Neural crest cell (in vitro differentiated cells): ENCODE measurements around the gene CNTN4. TPM values are rescaled to one million over a fixed set of nuclear protein-coding genes. Genes with fewer than 3 reads are reported as not detected.

Experiments
- DNase-seq: peaks from one replicate; pipeline ENCODE4 v3.0.0; 2021; ENCODE audit warnings: low read depth, mixed read lengths, low spot score
- H3K27ac Mint-ChIP-seq: one replicate; pipeline ENCODE4 v1.8.0; 2021; ENCODE audit warnings: mild to moderate bottlenecking, mixed read lengths; ENCODE audit not compliant: unreplicated experiment
- H3K27me3 Mint-ChIP-seq: 2 replicates; pipeline ENCODE4 v1.8.0; 2021; ENCODE audit warnings: low read depth, mild to moderate bottlenecking, mixed read lengths
- H3K36me3 Mint-ChIP-seq: 2 replicates; pipeline ENCODE4 v1.8.0; 2021; ENCODE audit warnings: low read depth, mild to moderate bottlenecking, mixed read lengths
- H3K4me1 Mint-ChIP-seq: 2 replicates; pipeline ENCODE4 v1.8.0; 2021; ENCODE audit warnings: mixed read lengths
- H3K4me3 Mint-ChIP-seq: one replicate; pipeline ENCODE4 v1.8.0; 2021; ENCODE audit warnings: mild to moderate bottlenecking, mixed read lengths
- H3K9me3 Mint-ChIP-seq: 2 replicates; pipeline ENCODE4 v1.8.0; 2021; ENCODE audit warnings: mixed read lengths
- CTCF ChIP-seq: fragments of 200-600 bp; sonication (generic); conservative IDR thresholded peaks from 2 replicates; pipeline ENCODE4 v1.5.0; 2021; ENCODE audit warnings: antibody characterized with exemption, mild to moderate bottlenecking
- total RNA-seq: library from RNA; stranded (reverse); gene quantifications from 2 replicates; pipeline ENCODE4 v1.2.1, GENCODE V29; 2021

Gene CNTN4
- total RNA-seq, 1 donor from 2014 or later, result 2.9 TPM

- no peak overlapping the region for H3K4me3 Mint-ChIP-seq
- no peaks in the 10 kb centered on the region for H3K36me3 Mint-ChIP-seq
- DNase-seq, result no peak
- no peak overlapping the region for H3K27ac Mint-ChIP-seq
- H3K27me3 Mint-ChIP-seq, result peaks cover 3% of the 10 kb centered on the region
- TF ChIP-seq CTCF, result no peak
- no peaks in the 10 kb centered on the region for H3K9me3 Mint-ChIP-seq
- H3K4me1 Mint-ChIP-seq, result no peaks in the 10 kb centered on the region
These were observed 107.0 kb downstream of the CNTN4 start for GRCh38 chr3:2205692-2206091.

GRCh38 chr3:2206536-2206935 is 107.9 kb downstream of the CNTN4 start:
- no peaks in the 10 kb centered on the region for H3K9me3 Mint-ChIP-seq
- H3K36me3 Mint-ChIP-seq, result no peaks in the 10 kb centered on the region
- no peaks in the 10 kb centered on the region for H3K27me3 Mint-ChIP-seq
- TF ChIP-seq CTCF, result no peak
- H3K27ac Mint-ChIP-seq, result no peak overlapping the region
- H3K4me1 Mint-ChIP-seq, result no peaks in the 10 kb centered on the region
- DNase-seq, result no peak
- no peak overlapping the region for H3K4me3 Mint-ChIP-seq

- no peaks in the 10 kb centered on the region for H3K27me3 Mint-ChIP-seq
- no peak for TF ChIP-seq CTCF
- no peak overlapping the region for H3K27ac Mint-ChIP-seq
- H3K4me3 Mint-ChIP-seq, result no peak overlapping the region
- H3K36me3 Mint-ChIP-seq, result no peaks in the 10 kb centered on the region
- no peak for DNase-seq
- no peaks in the 10 kb centered on the region for H3K9me3 Mint-ChIP-seq
- H3K4me1 Mint-ChIP-seq, result no peaks in the 10 kb centered on the region
These were observed 112.9 kb downstream of the CNTN4 start for GRCh38 chr3:2211568-2211967.

GRCh38 chr3:2212206-2212605 is 113.5 kb downstream of the CNTN4 start:
- H3K4me3 Mint-ChIP-seq, result no peak overlapping the region
- H3K9me3 Mint-ChIP-seq, result no peaks in the 10 kb centered on the region
- H3K4me1 Mint-ChIP-seq, result no peaks in the 10 kb centered on the region
- no peak overlapping the region for H3K27ac Mint-ChIP-seq
- H3K27me3 Mint-ChIP-seq, result no peaks in the 10 kb centered on the region
- no peak for TF ChIP-seq CTCF
- DNase-seq, result no peak
- no peaks in the 10 kb centered on the region for H3K36me3 Mint-ChIP-seq

- no peak overlapping the region for H3K27ac Mint-ChIP-seq
- H3K4me3 Mint-ChIP-seq, result no peak overlapping the region
- no peak for DNase-seq
- H3K9me3 Mint-ChIP-seq, result no peaks in the 10 kb centered on the region
- no peaks in the 10 kb centered on the region for H3K36me3 Mint-ChIP-seq
- no peaks in the 10 kb centered on the region for H3K27me3 Mint-ChIP-seq
- TF ChIP-seq CTCF, result no peak
- no peaks in the 10 kb centered on the region for H3K4me1 Mint-ChIP-seq
These were observed 119.7 kb downstream of the CNTN4 start for GRCh38 chr3:2218375-2218774.

GRCh38 chr3:2218816-2219215 is 120.2 kb downstream of the CNTN4 start:
- no peaks in the 10 kb centered on the region for H3K4me1 Mint-ChIP-seq
- H3K27ac Mint-ChIP-seq, result no peak overlapping the region
- no peak for TF ChIP-seq CTCF
- no peak overlapping the region for H3K4me3 Mint-ChIP-seq
- no peaks in the 10 kb centered on the region for H3K9me3 Mint-ChIP-seq
- DNase-seq, result no peak
- H3K36me3 Mint-ChIP-seq, result no peaks in the 10 kb centered on the region
- H3K27me3 Mint-ChIP-seq, result no peaks in the 10 kb centered on the region
